Mesenteric fat pad (tissue), 1 donor: ENCODE data around the gene DMC1. TPM values are rescaled to one million over a fixed set of nuclear protein-coding genes. Genes with fewer than 3 reads are reported as not detected.
"Not testable (repeated sequence)": the region's sequence is repeated elsewhere in the genome, so short reads cannot be mapped to it uniquely, and the experiment has no call there.

ENCODE experiments used
- DNase-seq: peaks from one replicate; pipeline ENCODE4 v3.0.0-alpha.2; 2020; ENCODE audit warnings: low spot score
- long read RNA-seq: library from polyadenylated mRNA; unstranded; transcript quantifications from one replicate; pipeline ENCODE4 v2.0.0, GENCODE V29; 2020
- total RNA-seq: library from RNA; stranded (reverse); fragmentation: NEBNext Ultra II Directional; extraction: Animal tissue kit (Norgen Biotek cat#: 25700); gene quantifications from one replicate; pipeline ENCODE4 v1.2.1, GENCODE V29; 2021
- donor health status: DM: yes; HTN: yes; CAD: no.

DMC1 gene
- 0.22 TPM for total RNA-seq
- long read RNA-seq, partial matches to known transcripts = 0 of 1 reads
- long read RNA-seq, other reads (novel, unspliced or antisense) = 1 of 1 reads

GRCh38 chr22:38569972-38570778 lies at the start of gene DMC1:
Gene DMC1 (minus strand): TSS chr22:38570183. CDS start chr22:38568256, 1,927 bp downstream.
- peak; percentile 95 for DNase-seq

GRCh38 chr22:38618682-38619081 lies 48.7 kb upstream of the DMC1 start:
- DNase-seq = no peak

- no peak for DNase-seq
Measured at GRCh38 chr22:38618258-38618657, 48.3 kb upstream of the DMC1 start.

GRCh38 chr22:38615064-38615405 lies 45.1 kb upstream of the DMC1 start:
- DNase-seq = not testable (repeated sequence)

- DNase-seq = no peak
Measured at GRCh38 chr22:38614332-38615063, 44.5 kb upstream of the DMC1 start.

- DNase-seq = no peak
Measured at GRCh38 chr22:38613588-38613987, 43.6 kb upstream of the DMC1 start.

- no peak for DNase-seq
Measured at GRCh38 chr22:38612217-38613006, 42.4 kb upstream of the DMC1 start.

- no peak for DNase-seq
Measured at GRCh38 chr22:38611559-38611958, 41.6 kb upstream of the DMC1 start.

- DNase-seq = no peak
Measured at GRCh38 chr22:38610234-38610633, 40.3 kb upstream of the DMC1 start.

GRCh38 chr22:38608992-38609750 lies 39.2 kb upstream of the DMC1 start:
- no peak for DNase-seq

GRCh38 chr22:38607680-38608079 lies 37.7 kb upstream of the DMC1 start:
- no peak for DNase-seq

- DNase-seq = no peak
Measured at GRCh38 chr22:38602166-38602565, 32.2 kb upstream of the DMC1 start.

GRCh38 chr22:38601221-38601764 lies 31.3 kb upstream of the DMC1 start:
- DNase-seq = peak; percentile 62

- peak; percentile 75 for DNase-seq
Measured at GRCh38 chr22:38599466-38599865, 29.5 kb upstream of the DMC1 start.

- not testable (repeated sequence) for DNase-seq
Measured at GRCh38 chr22:38582923-38583322, 12.9 kb upstream of the DMC1 start.

GRCh38 chr22:38578505-38578904 lies 8.5 kb upstream of the DMC1 start:
- no peak for DNase-seq

- no peak for DNase-seq
Measured at GRCh38 chr22:38572065-38572464, 2.1 kb upstream of the DMC1 start.

- no peak for DNase-seq
Measured at GRCh38 chr22:38570779-38571364, 889 bp upstream of the DMC1 start.

- DNase-seq = no peak
Measured at GRCh38 chr22:38569181-38569971, 607 bp downstream of the DMC1 start.
